Measurements from ENCODE around the gene AFAP1. TPM values are rescaled to one million over a fixed set of nuclear protein-coding genes. Genes with fewer than 3 reads are reported as not detected.

AFAP1 gene
- total and polyA plus RNA-seq, 2 donors (not counting 1 experiment from before 2014, with no cell fraction given) = 0.03 to 0.44 TPM

GRCh38 chr4:7734651-7735260 is 204.9 kb downstream of the AFAP1 start:
- intact Hi-C loops (cut with micrococcal nuclease) = no loop called here
- no peaks in the 10 kb centered on the region for H3K4me1 Mint-ChIP-seq
- no peak overlapping the region for H3K4me3 Mint-ChIP-seq
- Histone ChIP-seq H3K27me3 (replicated peaks in 1 of 4; ENCODE audit: control extremely low read depth in 1 of 4, control insufficient read depth in 3 of 4, insufficient read depth in 4 of 4, low read length in 3 of 4) (no peaks in the 10 kb centered on the region), H3K4me3 (ENCODE audit: control extremely low read depth in 1 of 5, extremely low read depth in 1 of 5, insufficient read depth in 1 of 5, low read depth in 2 of 5, low read length in 4 of 5) (no peak overlapping the region), H3K9ac (ENCODE audit: low read length) (no peak overlapping the region), H3K9me3 (ENCODE audit: control extremely low read depth in 1 of 3, control insufficient read depth in 2 of 3, insufficient read depth in 1 of 3, low read length in 2 of 3) (peaks cover 0 to 22% (median 0%) of the 10 kb centered on the region in 3 donors), H3K27ac (ENCODE audit: low read length in 2 of 2) (no peak overlapping the region), H4K20me1 (ENCODE audit: control insufficient read depth, insufficient read depth, low read length, poor library complexity, severe bottlenecking) (no peaks in the 10 kb centered on the region), H2AFZ (ENCODE audit: insufficient read depth, low read depth, low read length, poor library complexity, severe bottlenecking) (no peak overlapping the region), H3K36me3 (replicated peaks in 1 of 2; ENCODE audit: control extremely low read depth in 1 of 2, control insufficient read depth in 1 of 2, extremely low read depth in 1 of 2, insufficient read depth in 2 of 2, low read length in 1 of 2) (no peaks in the 10 kb centered on the region), H3K4me1 (ENCODE audit: control insufficient read depth in 2 of 2, insufficient read depth in 2 of 2, low read length in 2 of 2) (no peaks in the 10 kb centered on the region), H3K79me2 (ENCODE audit: control insufficient read depth, insufficient read depth, low read length) (no peaks in the 10 kb centered on the region), H3K4me2 (replicated peaks; ENCODE audit: low read depth, low read length, poor library complexity, severe bottlenecking) (no peak overlapping the region)
- POLR2A ChIA-PET = no interaction called here
- no peak for ATAC-seq (ENCODE audit: low read depth)
- 73% methylated on average over 10 of the region's 20 CpGs for WGBS (ENCODE audit: insufficient coverage)
- H3K9me3 Mint-ChIP-seq (ENCODE audit: insufficient read depth) = no peaks in the 10 kb centered on the region
- DNase-seq = no peak
- CTCF ChIA-PET = interaction anchor here (1.0 kb wide), 1 partner anchor 9 kb away, joined by 4 read pairs; no protein-coding TSS in a partner anchor
- no peak overlapping the region for H3K27ac Mint-ChIP-seq
- TF ChIP-seq, protein P1, sequence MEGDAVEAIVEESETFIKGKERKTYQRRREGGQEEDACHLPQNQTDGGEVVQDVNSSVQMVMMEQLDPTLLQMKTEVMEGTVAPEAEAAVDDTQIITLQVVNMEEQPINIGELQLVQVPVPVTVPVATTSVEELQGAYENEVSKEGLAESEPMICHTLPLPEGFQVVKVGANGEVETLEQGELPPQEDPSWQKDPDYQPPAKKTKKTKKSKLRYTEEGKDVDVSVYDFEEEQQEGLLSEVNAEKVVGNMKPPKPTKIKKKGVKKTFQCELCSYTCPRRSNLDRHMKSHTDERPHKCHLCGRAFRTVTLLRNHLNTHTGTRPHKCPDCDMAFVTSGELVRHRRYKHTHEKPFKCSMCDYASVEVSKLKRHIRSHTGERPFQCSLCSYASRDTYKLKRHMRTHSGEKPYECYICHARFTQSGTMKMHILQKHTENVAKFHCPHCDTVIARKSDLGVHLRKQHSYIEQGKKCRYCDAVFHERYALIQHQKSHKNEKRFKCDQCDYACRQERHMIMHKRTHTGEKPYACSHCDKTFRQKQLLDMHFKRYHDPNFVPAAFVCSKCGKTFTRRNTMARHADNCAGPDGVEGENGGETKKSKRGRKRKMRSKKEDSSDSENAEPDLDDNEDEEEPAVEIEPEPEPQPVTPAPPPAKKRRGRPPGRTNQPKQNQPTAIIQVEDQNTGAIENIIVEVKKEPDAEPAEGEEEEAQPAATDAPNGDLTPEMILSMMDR (IDR thresholded peaks at IDR 0.05) = no peak
- no peak for TF ChIP-seq EZH2 (IDR thresholded peaks at IDR 0.05; ENCODE audit: borderline replicate concordance, insufficient read depth, low read depth, low read length, poor library complexity, severe bottlenecking)
- peaks cover 4% of the 10 kb centered on the region for H3K27me3 Mint-ChIP-seq

- intact Hi-C loops (cut with micrococcal nuclease) = no loop called here
- WGBS (ENCODE audit: insufficient coverage) = 66% methylated on average over 25 of the region's 26 CpGs
- Histone ChIP-seq H3K9me3 (ENCODE audit: control extremely low read depth in 1 of 3, control insufficient read depth in 2 of 3, insufficient read depth in 1 of 3, low read length in 2 of 3) (peaks cover 0 to 16% (median 0%) of the 10 kb centered on the region in 3 donors), H3K4me1 (ENCODE audit: control insufficient read depth in 2 of 2, insufficient read depth in 2 of 2, low read length in 2 of 2) (no peaks in the 10 kb centered on the region), H2AFZ (ENCODE audit: insufficient read depth, low read depth, low read length, poor library complexity, severe bottlenecking) (no peak overlapping the region), H3K4me2 (replicated peaks; ENCODE audit: low read depth, low read length, poor library complexity, severe bottlenecking) (no peak overlapping the region), H3K27me3 (replicated peaks in 1 of 4; ENCODE audit: control extremely low read depth in 1 of 4, control insufficient read depth in 3 of 4, insufficient read depth in 4 of 4, low read length in 3 of 4) (no peaks in the 10 kb centered on the region), H3K4me3 (ENCODE audit: control extremely low read depth in 1 of 5, extremely low read depth in 1 of 5, insufficient read depth in 1 of 5, low read depth in 2 of 5, low read length in 4 of 5) (no peak overlapping the region), H3K27ac (ENCODE audit: low read length in 2 of 2) (no peak overlapping the region), H3K36me3 (replicated peaks in 1 of 2; ENCODE audit: control extremely low read depth in 1 of 2, control insufficient read depth in 1 of 2, extremely low read depth in 1 of 2, insufficient read depth in 2 of 2, low read length in 1 of 2) (no peaks in the 10 kb centered on the region), H4K20me1 (ENCODE audit: control insufficient read depth, insufficient read depth, low read length, poor library complexity, severe bottlenecking) (no peaks in the 10 kb centered on the region), H3K79me2 (ENCODE audit: control insufficient read depth, insufficient read depth, low read length) (no peaks in the 10 kb centered on the region), H3K9ac (ENCODE audit: low read length) (no peak overlapping the region)
- Mint-ChIP-seq H3K4me3 (no peak overlapping the region), H3K9me3 (ENCODE audit: insufficient read depth) (no peaks in the 10 kb centered on the region), H3K4me1 (no peaks in the 10 kb centered on the region), H3K27ac (no peak overlapping the region), H3K27me3 (peaks cover 4% of the 10 kb centered on the region)
- POLR2A ChIA-PET = no interaction called here
- DNase-seq = no peak
- TF ChIP-seq EZH2 (IDR thresholded peaks at IDR 0.05; ENCODE audit: borderline replicate concordance, insufficient read depth, low read depth, low read length, poor library complexity, severe bottlenecking) = no peak
- TF ChIP-seq, protein P1 (IDR thresholded peaks at IDR 0.05) = no peak
- ATAC-seq (ENCODE audit: low read depth) = no peak
- CTCF ChIA-PET = interaction anchor here (1.0 kb wide), 1 partner anchor 8 kb away, joined by 4 read pairs; no protein-coding TSS in a partner anchor
Observed at GRCh38 chr4:7733801-7734650, 205.6 kb downstream of the AFAP1 start.

All from B cell (primary cell).